H9 (cell line): ENCODE results near the gene POC1B. TPM values are rescaled to one million over a fixed set of nuclear protein-coding genes. Genes with fewer than 3 reads are reported as not detected.

ENCODE experiments used
- DNase-seq: peaks from one replicate; pipeline ENCODE4 v3.0.0-alpha.2; 2017
- H2AFZ ChIP-seq: one replicate; pipeline ENCODE4 v1.6.1; 2013; ENCODE audit warnings: mild to moderate bottlenecking, low read length, control low read depth, moderate library complexity
- H2AK5ac ChIP-seq: 2 replicates; pipeline ENCODE4 v1.6.1; 2013; ENCODE audit warnings: low read length, control low read depth, mixed read lengths; ENCODE audit not compliant: insufficient read length
- H2BK120ac ChIP-seq: one replicate; pipeline ENCODE4 v1.6.1; 2013; ENCODE audit warnings: low read depth, mild to moderate bottlenecking, low read length, control low read depth, inconsistent platforms; ENCODE audit not compliant: poor library complexity, severe bottlenecking
- H2BK12ac ChIP-seq: 2 replicates; pipeline ENCODE4 v1.6.1; 2013; ENCODE audit warnings: low read length, control low read depth, mixed read lengths, low read depth; ENCODE audit not compliant: insufficient read length
- H2BK15ac ChIP-seq: 2 replicates; pipeline ENCODE4 v1.6.1; 2013; ENCODE audit warnings: low read depth, low read length, control low read depth
- H2BK20ac ChIP-seq: one replicate; pipeline ENCODE4 v1.6.1; 2013; ENCODE audit warnings: low read depth, mild to moderate bottlenecking, low read length, control low read depth, inconsistent platforms; ENCODE audit not compliant: poor library complexity, severe bottlenecking
- H2BK5ac ChIP-seq: 2 replicates; pipeline ENCODE4 v1.6.1; 2013; ENCODE audit warnings: low read length, control low read depth, mixed read lengths; ENCODE audit not compliant: insufficient read length
- H3K14ac ChIP-seq: 2 replicates; pipeline ENCODE4 v1.6.1; 2013; ENCODE audit warnings: low read length, control low read depth; ENCODE audit not compliant: insufficient read depth
- H3K18ac ChIP-seq: 2 replicates; pipeline ENCODE4 v1.6.1; 2013; ENCODE audit warnings: low read depth, mild to moderate bottlenecking, mixed read lengths, low read length, control low read depth; ENCODE audit not compliant: insufficient read length
- H3K23ac ChIP-seq: 2 replicates; pipeline ENCODE4 v1.6.1; 2013; ENCODE audit warnings: low read length, control low read depth, mixed read lengths, low read depth; ENCODE audit not compliant: insufficient read length
- H3K23me2 ChIP-seq: 2 replicates; pipeline ENCODE4 v1.6.1; 2013; ENCODE audit warnings: low read depth, mild to moderate bottlenecking, mixed read lengths, low read length, control low read depth; ENCODE audit not compliant: insufficient read length, poor library complexity, severe bottlenecking
- H3K27ac ChIP-seq: 2 replicates; pipeline ENCODE4 v1.5.1; 2013; ENCODE audit warnings: low read length, control low read depth, mixed read lengths, low read depth; ENCODE audit not compliant: insufficient read length
- H3K27me3 ChIP-seq: 2 replicates; pipeline ENCODE4 v1.6.1; 2013; ENCODE audit warnings: low read length, control low read depth, inconsistent platforms; ENCODE audit not compliant: insufficient read depth
- H3K4ac ChIP-seq: 2 replicates; pipeline ENCODE4 v1.6.1; 2013; ENCODE audit warnings: low read depth, mild to moderate bottlenecking, control low read depth, inconsistent platforms, low read length, moderate library complexity
- H3K4me1 ChIP-seq: 2 replicates; pipeline ENCODE4 v1.6.1; 2013; ENCODE audit warnings: low read length, control low read depth, inconsistent platforms; ENCODE audit not compliant: insufficient read depth
- H3K4me2 ChIP-seq: 2 replicates; pipeline ENCODE4 v1.6.1; 2013; ENCODE audit warnings: low read length, control low read depth, mixed read lengths; ENCODE audit not compliant: insufficient read length, insufficient read depth
- H3K56ac ChIP-seq: 2 replicates; pipeline ENCODE4 v1.6.1; 2013; ENCODE audit warnings: low read depth, mild to moderate bottlenecking, mixed read lengths, low read length, control low read depth; ENCODE audit not compliant: insufficient read length
- H3K79me1 ChIP-seq: 2 replicates; pipeline ENCODE4 v1.6.1; 2013; ENCODE audit warnings: low read depth, mild to moderate bottlenecking, moderate library complexity, low read length, control low read depth, inconsistent platforms; ENCODE audit not compliant: insufficient read depth, poor library complexity, severe bottlenecking
- H3K79me2 ChIP-seq: 2 replicates; pipeline ENCODE4 v1.6.1; 2013; ENCODE audit warnings: low read length, control low read depth, inconsistent platforms; ENCODE audit not compliant: insufficient read depth
- H3K9ac ChIP-seq: 2 replicates; pipeline ENCODE4 v1.6.1; 2013; ENCODE audit warnings: low read length, control low read depth, mixed read lengths; ENCODE audit not compliant: insufficient read length; ENCODE audit errors: extremely low read depth
- H3K9me3 ChIP-seq: one replicate; pipeline ENCODE4 v1.6.1; 2013; ENCODE audit warnings: low read depth, low read length, inconsistent platforms; ENCODE audit not compliant: control insufficient read depth
- H3T11ph ChIP-seq: one replicate; pipeline ENCODE4 v1.6.1; 2013; ENCODE audit warnings: mild to moderate bottlenecking, low read length, control low read depth, inconsistent platforms
- H4K20me1 ChIP-seq: one replicate; pipeline ENCODE4 v1.6.1; 2013; ENCODE audit not compliant: control insufficient read depth, insufficient read length, insufficient read depth
- H4K5ac ChIP-seq: 2 replicates; pipeline ENCODE4 v1.6.1; 2013; ENCODE audit warnings: low read depth, mild to moderate bottlenecking, mixed read lengths, low read length, control low read depth; ENCODE audit not compliant: insufficient read length
- H4K8ac ChIP-seq: replicated peaks from 2 replicates; pipeline ENCODE4 v1.6.1; 2013; ENCODE audit warnings: low read length, control low read depth, mixed read lengths, low read depth; ENCODE audit not compliant: insufficient read length
- H4K91ac ChIP-seq: 2 replicates; pipeline ENCODE4 v1.6.1; 2013; ENCODE audit warnings: low read depth, mild to moderate bottlenecking, moderate library complexity, mixed read lengths, low read length, control low read depth; ENCODE audit not compliant: insufficient read length
- H3K27ac Mint-ChIP-seq, 3 experiments: 2 replicates in 2 of 3; 3 replicates in 1 of 3; pipeline ENCODE4 v1.8.0; 2020 to 2021; ENCODE audit warnings: mixed read lengths in 3 of 3, mild to moderate bottlenecking in 1 of 3, moderate library complexity in 1 of 3
- H3K27me3 Mint-ChIP-seq: 2 replicates; pipeline ENCODE4 v1.8.0; 2021; ENCODE audit warnings: low read depth, mild to moderate bottlenecking, moderate library complexity, mixed read lengths
- H3K36me3 Mint-ChIP-seq, 3 experiments: 2 replicates in 2 of 3; 3 replicates in 1 of 3; pipeline ENCODE4 v1.8.0; 2020 to 2021; ENCODE audit warnings: low read depth in 3 of 3, mixed read lengths in 3 of 3; ENCODE audit not compliant: insufficient read depth in 1 of 3
- H3K4me1 Mint-ChIP-seq, 2 experiments: 2 replicates each; pipeline ENCODE4 v1.8.0; 2020; ENCODE audit warnings: mixed read lengths in 2 of 2
- H3K4me3 Mint-ChIP-seq, 2 experiments: 2 replicates in 1 of 2; 3 replicates in 1 of 2; pipeline ENCODE4 v1.8.0; 2020 to 2021; ENCODE audit warnings: mild to moderate bottlenecking in 2 of 2, mixed read lengths in 2 of 2, moderate library complexity in 1 of 2
- H3K9me3 Mint-ChIP-seq, 2 experiments: 2 replicates in 1 of 2; 3 replicates in 1 of 2; pipeline ENCODE4 v1.8.0; 2020; ENCODE audit warnings: mild to moderate bottlenecking in 2 of 2, mixed read lengths in 2 of 2, moderate library complexity in 1 of 2
- WGBS: extraction: QIAGEN DNeasy Blood & Tissue Kit; methylation state at CpG from one replicate; pipeline ENCODE4 v1.1.7; 2013; ENCODE audit warnings: missing lambda C conversion rate, low lambda C conversion rate, mixed read lengths; ENCODE audit not compliant: insufficient read length; ENCODE audit errors: extremely low coverage; 5-methylcytosine and 5-hydroxymethylcytosine counted together
- total RNA-seq: library from RNA; stranded (reverse); gene quantifications from 2 replicates; pipeline ENCODE4 v1.2.1, GENCODE V29; 2021
- TF ChIP-seq, protein P1 (sequence below): fragments of 200-600 bp; sonication (generic); conservative IDR thresholded peaks from 3 replicates; pipeline ENCODE4 v1.8.0; 2021; ENCODE audit warnings: antibody characterized with exemption, mild to moderate bottlenecking

Gene POC1B
- total RNA-seq, 1 experiment from 2014 or later, result 12.5 TPM

DNA sequence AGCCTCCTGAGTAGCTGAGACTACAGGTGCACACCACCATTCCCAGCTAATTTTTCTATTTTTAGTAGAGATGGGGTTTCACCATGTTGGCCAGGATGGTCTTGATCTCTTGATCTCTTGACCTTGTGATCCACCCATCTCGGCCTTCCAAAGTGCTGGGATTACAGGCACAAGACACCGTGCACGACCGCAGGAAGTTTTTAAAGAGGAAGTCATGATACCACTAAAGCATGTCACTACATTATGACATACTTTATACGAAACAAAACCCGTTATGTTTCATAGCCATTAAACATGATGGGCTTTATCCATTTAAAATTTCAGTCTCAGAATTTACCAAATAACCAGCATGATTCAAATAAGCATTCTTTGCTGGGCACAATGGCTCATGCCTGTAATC lies 89.8 kb downstream of the POC1B start:
- Histone ChIP-seq H3K18ac (no peak overlapping the region), H2BK15ac (no peak overlapping the region), H4K91ac (no peak overlapping the region), H3K27ac (no peak overlapping the region), H3K4ac (no peak overlapping the region), H4K8ac (no peak overlapping the region), H3K23me2 (no peaks in the 10 kb centered on the region), H3K56ac (no peak overlapping the region), H3K79me2 (no peaks in the 10 kb centered on the region), H3K79me1 (no peaks in the 10 kb centered on the region), H2BK12ac (no peak overlapping the region), H3K4me1 (no peaks in the 10 kb centered on the region), H2AK5ac (no peak overlapping the region), H3T11ph (no peak overlapping the region), H3K4me2 (no peak overlapping the region), H2AFZ (no peak overlapping the region), H3K14ac (no peak overlapping the region), H3K27me3 (no peaks in the 10 kb centered on the region), H2BK120ac (no peak overlapping the region), H3K9ac (no peak overlapping the region), H4K20me1 (no peaks in the 10 kb centered on the region), H4K5ac (no peak overlapping the region), H2BK20ac (no peak overlapping the region), H2BK5ac (no peak overlapping the region), H3K23ac (no peak overlapping the region), H3K9me3 (peaks cover 6% of the 10 kb centered on the region)
- Mint-ChIP-seq H3K27me3 (no peaks in the 10 kb centered on the region), H3K4me1 (no peaks in the 10 kb centered on the region), H3K27ac (no peak overlapping the region), H3K9me3 (peaks cover 6% of the 10 kb centered on the region in 2 experiments; a peak in 4 of 5 replicates), H3K36me3 (peaks cover 6 to 23% (median 6%) of the 10 kb centered on the region in 3 experiments), H3K4me3 (no peak overlapping the region)
- no CpG with 5 or more reads among the region's 6 CpGs for WGBS
- TF ChIP-seq, protein P1, sequence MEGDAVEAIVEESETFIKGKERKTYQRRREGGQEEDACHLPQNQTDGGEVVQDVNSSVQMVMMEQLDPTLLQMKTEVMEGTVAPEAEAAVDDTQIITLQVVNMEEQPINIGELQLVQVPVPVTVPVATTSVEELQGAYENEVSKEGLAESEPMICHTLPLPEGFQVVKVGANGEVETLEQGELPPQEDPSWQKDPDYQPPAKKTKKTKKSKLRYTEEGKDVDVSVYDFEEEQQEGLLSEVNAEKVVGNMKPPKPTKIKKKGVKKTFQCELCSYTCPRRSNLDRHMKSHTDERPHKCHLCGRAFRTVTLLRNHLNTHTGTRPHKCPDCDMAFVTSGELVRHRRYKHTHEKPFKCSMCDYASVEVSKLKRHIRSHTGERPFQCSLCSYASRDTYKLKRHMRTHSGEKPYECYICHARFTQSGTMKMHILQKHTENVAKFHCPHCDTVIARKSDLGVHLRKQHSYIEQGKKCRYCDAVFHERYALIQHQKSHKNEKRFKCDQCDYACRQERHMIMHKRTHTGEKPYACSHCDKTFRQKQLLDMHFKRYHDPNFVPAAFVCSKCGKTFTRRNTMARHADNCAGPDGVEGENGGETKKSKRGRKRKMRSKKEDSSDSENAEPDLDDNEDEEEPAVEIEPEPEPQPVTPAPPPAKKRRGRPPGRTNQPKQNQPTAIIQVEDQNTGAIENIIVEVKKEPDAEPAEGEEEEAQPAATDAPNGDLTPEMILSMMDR, result no peak
- no peak for DNase-seq
